HG03571 (cell line): ENCODE results near the gene BAG5.

Source experiments
- ATAC-seq: cut with Tn5 transposase; IDR thresholded peaks from one replicate; pipeline ENCODE4 v1.9.1; 2021; ENCODE audit not compliant: unreplicated experiment

BAG5 gene

DNA sequence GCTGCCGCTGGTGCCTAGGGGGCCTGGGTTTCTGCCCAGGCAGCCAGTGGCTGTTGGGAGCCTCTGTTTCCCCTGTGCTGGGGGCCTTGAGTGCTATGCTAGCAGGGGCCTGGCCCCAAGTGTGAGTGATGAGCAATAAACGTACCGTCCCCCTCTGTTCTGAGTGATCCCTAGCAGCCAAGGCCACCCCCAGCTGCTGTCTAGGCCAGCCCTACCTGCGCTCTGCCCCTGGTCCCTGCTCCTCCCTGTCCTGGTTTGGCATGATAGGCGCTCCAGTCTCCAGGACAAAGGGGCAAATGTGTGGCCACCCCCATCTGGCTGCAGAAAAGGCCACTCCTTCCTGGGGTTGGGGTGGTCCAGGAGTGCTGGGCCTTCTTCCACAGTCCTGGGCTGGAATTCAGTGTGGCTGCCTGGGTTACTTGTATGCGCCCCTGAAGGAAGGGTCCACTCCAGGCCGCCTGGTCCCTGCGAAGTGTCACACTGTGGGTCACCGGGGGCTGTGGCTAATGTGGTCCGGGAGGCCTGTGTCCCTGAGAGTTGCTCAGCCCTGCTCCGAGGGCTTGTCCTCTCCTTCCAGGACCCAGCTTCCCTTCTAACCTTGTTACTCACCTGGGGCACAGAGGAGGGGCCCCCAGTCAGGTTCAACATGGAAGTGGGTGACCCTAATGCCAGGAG is 26.4 kb downstream of the BAG5 start:
- no peak for ATAC-seq

DNA sequence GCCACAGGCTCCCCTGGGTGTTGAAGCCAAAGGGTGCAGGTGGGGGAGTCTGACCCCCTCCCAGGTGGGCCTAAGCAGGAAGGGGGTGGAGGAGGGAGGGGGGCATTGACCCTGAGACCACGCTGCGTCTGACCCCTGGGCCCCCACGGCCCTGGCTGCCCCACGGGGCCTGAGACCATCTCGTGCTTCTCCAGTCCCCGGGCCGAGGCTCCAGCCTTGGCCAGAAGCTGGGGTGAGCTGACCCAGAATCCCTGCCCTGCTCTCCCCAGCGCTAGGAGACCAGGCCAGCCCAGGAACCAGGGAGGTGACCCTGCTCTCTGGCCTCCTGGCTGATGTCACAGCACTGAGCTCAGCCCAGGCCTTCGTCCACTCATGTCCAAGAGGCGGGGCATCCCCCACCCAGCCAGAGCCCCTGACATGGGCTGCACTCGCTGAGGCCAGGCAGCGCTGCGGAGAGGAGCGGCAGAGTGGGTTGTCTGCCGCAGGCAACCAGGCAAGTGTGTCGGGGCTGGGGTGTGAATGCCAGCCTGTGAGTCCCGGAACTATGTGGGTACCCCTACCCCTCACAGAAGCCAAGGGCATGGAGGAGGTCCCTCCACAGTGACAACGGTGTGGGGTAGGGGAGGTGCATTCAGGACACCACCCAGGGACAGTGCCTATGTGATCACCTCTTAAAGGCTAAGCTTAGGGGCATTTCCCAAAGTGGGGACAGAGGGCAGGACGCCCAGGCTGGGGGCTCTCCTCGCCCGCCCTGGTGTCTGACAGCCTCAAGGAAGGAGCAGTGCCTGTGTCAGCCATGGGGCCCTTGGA is 27.2 kb downstream of the BAG5 start:
- ATAC-seq = no peak

DNA sequence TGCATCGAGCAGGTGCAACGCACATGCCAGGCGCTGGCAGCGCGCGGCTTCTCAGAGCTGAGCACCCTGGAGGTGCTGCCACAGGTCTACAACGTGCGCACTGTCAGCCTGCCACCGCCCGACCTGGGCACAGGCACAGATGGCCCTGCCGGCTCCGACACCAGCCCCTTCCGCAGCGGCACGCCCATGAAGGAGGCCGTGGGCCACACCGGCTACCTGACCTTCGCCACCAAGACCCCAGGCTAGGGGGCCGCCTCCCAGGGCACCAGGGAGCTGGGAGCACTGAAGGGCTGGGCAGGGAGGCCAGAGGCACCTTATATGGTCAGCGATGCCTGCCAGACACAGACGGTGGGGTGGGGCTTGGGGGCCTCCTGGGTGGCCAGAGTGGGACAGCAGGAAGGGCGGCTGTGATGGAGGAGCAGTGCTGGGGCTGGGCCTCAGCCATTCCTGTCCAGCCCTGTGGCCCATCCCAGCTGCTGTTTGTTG is 27.8 kb downstream of the BAG5 start:
- ATAC-seq = no peak

GRCh38 chr14:103533999-103534575 is 28.4 kb downstream of the BAG5 start:
- ATAC-seq = no peak

DNA sequence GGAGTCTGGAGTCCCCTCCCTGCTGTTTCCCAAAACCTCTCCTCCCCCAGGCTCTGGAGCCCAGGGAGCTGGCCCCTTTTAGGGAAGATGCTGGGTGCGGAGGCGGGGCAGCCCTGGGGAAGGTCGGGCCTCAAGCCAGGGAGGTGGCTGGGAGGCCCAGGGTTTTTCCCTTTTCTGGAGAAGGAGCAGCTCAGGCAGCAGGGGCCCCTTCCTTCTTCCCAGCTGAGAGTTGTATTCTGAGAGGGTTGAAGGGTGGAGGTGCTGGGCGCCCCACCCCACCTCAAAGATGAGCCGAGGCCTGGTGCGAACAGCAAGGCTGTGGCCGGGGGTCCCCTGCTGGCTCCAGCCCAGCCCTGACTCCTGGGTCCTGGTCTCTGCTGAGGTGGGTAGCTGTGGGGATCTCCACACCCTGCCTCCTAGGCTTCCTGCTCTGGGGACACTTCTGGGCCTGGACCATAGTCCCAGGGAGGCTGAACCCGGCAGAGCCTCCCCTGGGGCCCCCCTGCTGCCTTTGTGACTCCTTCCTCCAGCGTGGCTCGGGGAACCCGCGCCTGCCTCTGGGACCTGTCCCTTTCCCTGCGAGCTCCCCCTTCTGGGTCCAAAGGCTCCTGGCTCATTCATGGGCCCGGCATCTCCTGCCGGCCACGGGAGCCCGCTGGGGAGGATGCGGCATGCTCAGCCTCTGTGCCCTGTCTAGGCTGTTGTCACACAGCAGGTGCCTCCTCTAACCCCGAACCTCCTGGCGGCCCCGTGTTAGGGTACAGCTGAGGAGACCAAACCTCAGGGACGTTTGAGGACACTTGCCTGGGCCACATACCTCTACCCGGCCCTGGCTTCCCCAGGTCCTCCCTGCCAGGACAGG is 29.1 kb downstream of the BAG5 start:
- no peak for ATAC-seq

DNA sequence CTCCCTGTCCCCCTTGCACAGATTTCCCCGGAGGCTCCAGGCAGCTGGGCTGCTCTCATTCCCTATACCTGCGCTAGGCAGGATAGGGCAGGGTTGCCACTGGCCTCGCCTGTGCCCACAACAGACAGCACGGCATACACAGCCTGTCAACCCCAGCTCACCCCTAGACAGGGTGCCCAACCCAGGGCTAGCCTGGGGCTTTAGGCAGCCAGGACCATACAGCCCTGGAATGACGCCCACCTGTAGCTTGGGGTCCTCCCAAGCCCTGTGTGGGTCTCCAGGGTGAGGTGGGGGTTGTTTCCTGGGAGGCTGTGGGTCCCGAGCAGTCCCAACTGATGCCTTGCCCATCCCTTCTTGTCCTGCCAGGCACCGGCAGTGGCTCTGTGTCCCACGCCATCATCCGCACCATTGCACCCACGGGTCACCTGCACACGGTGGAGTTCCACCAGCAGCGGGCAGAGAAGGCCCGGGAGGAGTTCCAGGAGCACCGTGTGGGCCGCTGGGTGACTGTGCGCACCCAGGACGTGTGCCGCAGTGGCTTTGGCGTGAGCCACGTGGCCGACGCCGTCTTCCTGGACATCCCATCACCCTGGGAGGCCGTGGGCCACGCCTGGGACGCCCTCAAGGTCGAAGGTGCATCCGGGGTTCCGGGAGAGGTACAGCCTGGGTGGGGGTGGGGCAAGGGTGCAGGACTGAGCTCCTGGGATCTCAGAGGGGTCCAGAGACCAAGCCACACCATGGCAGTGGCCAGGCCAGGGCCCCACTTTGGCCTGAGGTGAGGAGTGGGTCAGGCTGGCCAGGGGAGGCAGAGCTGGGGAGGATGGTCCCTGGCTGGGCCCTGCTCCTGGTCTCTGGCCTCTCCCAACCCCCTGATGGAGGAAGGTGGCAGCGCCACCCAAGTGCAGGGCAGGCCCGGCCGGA is 30.0 kb downstream of the BAG5 start:
- no peak for ATAC-seq

- ATAC-seq = no peak
Observed at GRCh38 chr14:103531421-103532215, 30.8 kb downstream of the BAG5 start.

DNA sequence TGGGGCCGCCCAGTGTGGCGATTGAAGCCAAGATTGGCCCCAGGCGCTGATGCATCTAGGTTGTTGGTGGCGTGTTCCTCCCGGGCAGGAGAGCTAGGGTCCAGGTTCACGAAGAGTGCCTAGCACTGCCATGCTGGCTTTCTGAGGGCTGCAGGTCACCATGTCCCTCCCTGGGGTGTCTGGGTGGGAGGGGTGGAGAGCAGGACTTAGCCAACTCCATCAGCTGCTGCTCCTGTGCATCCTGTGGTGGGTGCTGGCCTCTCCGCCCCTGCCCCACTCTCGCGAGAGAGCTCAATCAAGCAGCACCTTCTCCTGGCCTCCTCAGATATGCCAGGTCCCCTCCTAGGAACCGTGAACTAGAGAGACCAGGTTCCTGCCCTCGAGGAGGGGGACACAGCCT is 31.6 kb downstream of the BAG5 start:
- ATAC-seq = no peak

GRCh38 chr14:103530390-103530789 is 32.1 kb downstream of the BAG5 start:
- no peak for ATAC-seq

- ATAC-seq = no peak
Observed at GRCh38 chr14:103529383-103530365, 32.8 kb downstream of the BAG5 start.

GRCh38 chr14:103528587-103529382 is 33.7 kb downstream of the BAG5 start, which contains the start of gene TRMT61A:
Gene TRMT61A, plus strand, starts transcription at chr14:103529196. Its CDS starts 783 bp downstream, at chr14:103529979.
- ATAC-seq = peak; percentile 39

DNA sequence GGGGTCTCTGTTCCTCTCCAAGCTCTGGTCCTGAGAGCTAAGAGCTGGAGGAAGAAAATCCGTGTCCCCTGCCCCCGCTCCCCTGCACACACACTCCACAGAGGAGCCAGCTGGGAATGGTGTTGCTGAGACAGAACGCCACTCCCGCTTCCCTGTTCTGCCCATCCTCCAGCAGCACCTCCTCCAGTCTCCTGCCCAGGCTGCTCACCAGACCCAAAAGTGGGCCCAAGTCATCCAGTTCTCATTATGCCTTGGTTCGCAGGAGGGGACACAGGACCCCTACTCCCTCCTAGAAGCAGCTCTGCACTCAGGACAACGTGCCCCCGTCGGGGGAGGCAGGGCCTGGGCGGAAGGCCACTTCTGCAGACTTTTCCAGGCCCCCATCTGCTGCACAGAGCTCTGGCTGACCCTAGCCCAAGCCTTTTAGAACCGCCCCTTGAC is 34.3 kb downstream of the BAG5 start:
- no peak for ATAC-seq

- peak; percentile 64 for ATAC-seq
Observed at GRCh38 chr14:103527408-103528145, 34.9 kb downstream of the BAG5 start.

DNA sequence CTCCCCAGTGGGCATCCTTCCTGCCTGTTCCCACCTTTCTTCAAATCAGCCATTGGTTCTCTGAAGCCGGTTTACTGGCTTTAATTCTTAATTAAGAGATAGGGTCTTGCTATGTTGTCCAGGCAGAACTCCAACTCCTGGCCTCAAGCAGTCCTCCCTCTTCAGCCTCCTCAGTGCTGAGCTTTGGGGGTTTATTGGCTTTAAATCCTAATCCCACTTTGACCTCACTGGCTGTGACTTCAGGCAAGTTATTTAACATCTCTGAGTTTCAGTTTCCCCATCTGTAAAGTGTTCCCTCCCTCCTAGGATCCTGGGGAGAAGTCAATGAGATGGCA is 35.6 kb downstream of the BAG5 start:
- no peak for ATAC-seq

- no peak for ATAC-seq
Observed at GRCh38 chr14:103526247-103526913, 36.1 kb downstream of the BAG5 start.
